OCI-LY1 (cell line): ENCODE data around the gene HLA-E.

Experiments
- EZH2 ChIP-seq: fragments of 200-600 bp; sonication (generic), shearing (Covaris generic); IDR thresholded peaks from 2 replicates; pipeline ENCODE4 v1.8.0; 2017; ENCODE audit warnings: borderline replicate concordance, mixed run types, mild to moderate bottlenecking, antibody characterized with exemption, low read length, moderate library complexity, mixed read lengths
- TF ChIP-seq, protein P1 (sequence below): fragments of 200-600 bp; sonication (generic), shearing (Covaris generic); IDR thresholded peaks from 2 replicates; pipeline ENCODE4 v1.5.1; 2017; ENCODE audit warnings: mild to moderate bottlenecking, antibody characterized with exemption, low read length, moderate library complexity, mixed read lengths

GRCh38 chr6:30459145-30459544, 30.2 kb upstream of the HLA-E start:
- TF ChIP-seq, protein P1, sequence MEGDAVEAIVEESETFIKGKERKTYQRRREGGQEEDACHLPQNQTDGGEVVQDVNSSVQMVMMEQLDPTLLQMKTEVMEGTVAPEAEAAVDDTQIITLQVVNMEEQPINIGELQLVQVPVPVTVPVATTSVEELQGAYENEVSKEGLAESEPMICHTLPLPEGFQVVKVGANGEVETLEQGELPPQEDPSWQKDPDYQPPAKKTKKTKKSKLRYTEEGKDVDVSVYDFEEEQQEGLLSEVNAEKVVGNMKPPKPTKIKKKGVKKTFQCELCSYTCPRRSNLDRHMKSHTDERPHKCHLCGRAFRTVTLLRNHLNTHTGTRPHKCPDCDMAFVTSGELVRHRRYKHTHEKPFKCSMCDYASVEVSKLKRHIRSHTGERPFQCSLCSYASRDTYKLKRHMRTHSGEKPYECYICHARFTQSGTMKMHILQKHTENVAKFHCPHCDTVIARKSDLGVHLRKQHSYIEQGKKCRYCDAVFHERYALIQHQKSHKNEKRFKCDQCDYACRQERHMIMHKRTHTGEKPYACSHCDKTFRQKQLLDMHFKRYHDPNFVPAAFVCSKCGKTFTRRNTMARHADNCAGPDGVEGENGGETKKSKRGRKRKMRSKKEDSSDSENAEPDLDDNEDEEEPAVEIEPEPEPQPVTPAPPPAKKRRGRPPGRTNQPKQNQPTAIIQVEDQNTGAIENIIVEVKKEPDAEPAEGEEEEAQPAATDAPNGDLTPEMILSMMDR: no peak
- no peak for TF ChIP-seq EZH2
